Fibroblast of skin of right quadriceps (primary cell): ENCODE data around the gene WDR82.

Experiments
- DNase-seq: peaks from one replicate; pipeline ENCODE4 v3.0.0-alpha.2; 2013

The WDR82 gene

GRCh38 chr3:52253314-52254304, 24.8 kb downstream of the WDR82 start:
- no peak for DNase-seq

- DNase-seq: no peak
These were observed 28.3 kb downstream of the WDR82 start for GRCh38 chr3:52250122-52250521.

- no peak for DNase-seq
These were observed 28.8 kb downstream of the WDR82 start for GRCh38 chr3:52249683-52250082.

GRCh38 chr3:52248816-52249547, 29.5 kb downstream of the WDR82 start:
- DNase-seq: no peak

GRCh38 chr3:52248165-52248541, 30.3 kb downstream of the WDR82 start:
- DNase-seq: no peak

GRCh38 chr3:52247409-52248164, 30.9 kb downstream of the WDR82 start:
- no peak for DNase-seq

- no peak for DNase-seq
These were observed 31.6 kb downstream of the WDR82 start for GRCh38 chr3:52246728-52247408.

GRCh38 chr3:52246264-52246620, 32.2 kb downstream of the WDR82 start:
- DNase-seq: no peak

GRCh38 chr3:52245322-52246263, 32.9 kb downstream of the WDR82 start, which contains the start of gene PPM1M:
Gene PPM1M (plus strand): TSS chr3:52245759. CDS start chr3:52245825, 66 bp downstream.
- peak; percentile 58 for DNase-seq

- peak; percentile 23 for DNase-seq
These were observed 34.4 kb downstream of the WDR82 start for GRCh38 chr3:52243791-52244628.

- no peak for DNase-seq
These were observed 36.4 kb downstream of the WDR82 start for GRCh38 chr3:52242039-52242438.

GRCh38 chr3:52240886-52241370, 37.5 kb downstream of the WDR82 start:
- no peak for DNase-seq

- peak; percentile 86 for DNase-seq
These were observed 38.2 kb downstream of the WDR82 start for GRCh38 chr3:52240059-52240885.

- peak; percentile 81 for DNase-seq
These were observed 39.4 kb downstream of the WDR82 start, which contains the start of gene TWF2 for GRCh38 chr3:52238761-52239701. Gene TWF2 (minus strand): TSS chr3:52239158. CDS start chr3:52239016, 142 bp downstream.

- DNase-seq: no peak
These were observed 40.2 kb downstream of the WDR82 start for GRCh38 chr3:52238193-52238760.

GRCh38 chr3:52237657-52238172, 40.7 kb downstream of the WDR82 start:
- DNase-seq: peak; percentile 81

GRCh38 chr3:52237006-52237656, 41.3 kb downstream of the WDR82 start:
- no peak for DNase-seq
